Effector memory CD8-positive, alpha-beta T cell (primary cell): ENCODE results near the gene KCTD10.

Experiments
- ATAC-seq: fragments of 150-1000 bp; cut with Tn5 transposase; replicated peaks from 2 replicates; pipeline ENCODE4 v1.10.0; 2021; ENCODE audit warnings: mild to moderate bottlenecking, moderate library complexity
- DNase-seq, 3 experiments: peaks; one replicate each; pipeline ENCODE4 v3.0.0; 2021
- H3K27ac Mint-ChIP-seq, 2 donors: one replicate each; pipeline ENCODE4 v1.8.0; 2022; ENCODE audit warnings: mild to moderate bottlenecking in 2 of 2, mixed read lengths in 2 of 2, moderate library complexity in 2 of 2
- H3K27me3 Mint-ChIP-seq, 2 donors: one replicate each; pipeline ENCODE4 v1.8.0; 2022; ENCODE audit warnings: mixed read lengths in 2 of 2
- H3K36me3 Mint-ChIP-seq: one replicate; pipeline ENCODE4 v1.8.0; 2022; ENCODE audit warnings: mild to moderate bottlenecking, moderate library complexity, mixed read lengths; ENCODE audit not compliant: insufficient read depth
- H3K4me1 Mint-ChIP-seq, 2 donors: one replicate each; pipeline ENCODE4 v1.8.0; 2022; ENCODE audit warnings: low read depth in 2 of 2, mixed read lengths in 2 of 2
- H3K4me3 Mint-ChIP-seq, 2 donors: one replicate each; pipeline ENCODE4 v1.8.0; 2022; ENCODE audit warnings: mild to moderate bottlenecking in 2 of 2, mixed read lengths in 2 of 2, moderate library complexity in 2 of 2
- H3K9me3 Mint-ChIP-seq, 2 donors: one replicate each; pipeline ENCODE4 v1.8.0; 2022; ENCODE audit warnings: mixed read lengths in 2 of 2

Gene KCTD10

DNA sequence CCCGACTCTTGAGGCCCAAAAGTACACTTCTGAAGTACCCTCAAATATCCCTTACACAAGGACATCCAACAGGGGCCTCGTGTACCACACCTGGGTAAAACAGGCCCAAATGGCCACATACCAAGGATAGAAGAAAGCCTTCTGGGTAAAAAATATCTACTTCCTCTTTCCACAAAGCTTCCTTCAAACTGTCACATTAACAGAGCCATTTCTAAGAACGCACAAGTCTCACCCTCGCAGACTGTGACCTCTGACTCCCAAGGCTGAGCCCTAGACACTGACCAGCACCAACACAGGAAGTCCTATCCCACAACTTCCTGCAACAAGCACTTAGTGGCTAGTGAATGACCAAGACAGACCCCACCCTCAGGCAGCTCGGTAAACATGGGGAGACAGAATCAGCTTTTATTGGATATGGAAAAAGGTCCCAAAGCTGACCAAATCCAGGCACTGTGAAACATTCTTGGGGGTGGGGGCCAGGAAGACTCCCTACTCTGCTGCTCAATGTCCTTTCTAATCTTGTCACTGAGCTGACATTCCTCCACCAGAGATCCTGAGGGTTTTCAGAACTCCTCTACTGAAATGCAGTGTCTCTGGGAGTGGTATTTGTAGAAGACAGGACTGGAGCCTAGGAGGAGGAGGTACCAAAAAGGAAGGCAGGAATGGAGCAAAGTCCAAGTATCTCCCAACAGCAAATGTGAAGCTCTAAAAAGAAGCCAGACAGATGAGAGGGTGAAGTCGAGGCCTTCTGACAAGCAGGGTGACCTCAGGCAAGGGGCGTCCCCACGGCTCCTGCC is 15.9 kb downstream of the KCTD10 start:
- H3K27me3 Mint-ChIP-seq = no peaks in the 10 kb centered on the region
- H3K4me3 Mint-ChIP-seq = no peak overlapping the region

DNA sequence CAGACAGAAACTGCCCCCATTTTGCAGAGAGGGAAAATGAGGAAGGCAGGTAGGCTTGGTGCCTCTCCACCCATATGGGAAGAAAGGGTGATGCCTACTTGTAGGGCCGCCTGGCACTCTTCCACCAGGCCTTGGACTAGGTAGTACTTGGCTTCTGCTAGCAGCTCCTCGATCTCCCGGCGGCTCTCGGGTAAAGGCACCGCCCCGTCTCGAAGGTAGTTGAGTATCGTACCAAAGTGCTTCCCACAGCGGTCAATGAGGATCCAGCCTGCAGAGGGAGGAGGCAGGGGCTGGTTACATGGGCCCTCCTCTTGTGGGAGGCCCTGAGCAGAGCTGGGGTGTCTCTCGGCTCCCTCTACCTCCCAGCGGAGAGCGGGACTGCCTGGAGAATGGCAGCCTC is 16.6 kb downstream of the KCTD10 start:
- Mint-ChIP-seq H3K4me3 (no peak overlapping the region), H3K9me3 (no peaks in the 10 kb centered on the region), H3K27ac (no peak overlapping the region), H3K36me3 (peaks cover 35% of the 10 kb centered on the region), H3K27me3 (no peaks in the 10 kb centered on the region), H3K4me1 (peaks cover 27 to 48% of the 10 kb centered on the region in 2 donors)
- DNase-seq (no peak), ATAC-seq (no peak)

More for the DNA sequence above, 15.9 kb downstream of the KCTD10 start:
- Mint-ChIP-seq H3K4me1 (peaks cover 30 to 52% of the 10 kb centered on the region in 2 donors), H3K36me3 (peaks cover 35% of the 10 kb centered on the region), H3K27ac (peak overlapping the region; percentile 45 to 73), H3K9me3 (no peaks in the 10 kb centered on the region)
- ATAC-seq (no peak), DNase-seq (no peak)

DNA sequence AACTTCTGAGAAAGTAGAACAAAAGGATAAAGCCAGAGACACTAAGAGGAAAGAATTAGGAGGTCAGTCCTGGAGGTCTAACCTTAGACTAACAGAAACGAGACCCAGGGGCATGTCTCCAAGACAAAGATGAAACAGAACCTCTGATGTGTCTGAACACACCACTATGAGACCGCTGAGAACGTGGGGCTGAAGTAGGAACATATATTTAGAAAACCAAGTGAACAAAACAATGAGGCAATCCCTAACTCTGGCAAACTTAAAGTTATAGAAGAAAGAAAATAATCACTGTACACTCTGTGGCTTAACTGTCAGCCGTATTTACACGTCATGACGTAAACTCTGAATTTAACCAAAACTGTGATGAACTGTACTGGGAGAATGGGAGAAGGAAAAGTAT is 17.9 kb downstream of the KCTD10 start:
- Mint-ChIP-seq H3K9me3 (no peaks in the 10 kb centered on the region), H3K27me3 (no peaks in the 10 kb centered on the region), H3K27ac (no peak overlapping the region), H3K4me1 (peaks cover 21 to 36% of the 10 kb centered on the region in 2 donors), H3K4me3 (no peak overlapping the region), H3K36me3 (peaks cover 33% of the 10 kb centered on the region)
- ATAC-seq (no peak), DNase-seq (no peak)

DNA sequence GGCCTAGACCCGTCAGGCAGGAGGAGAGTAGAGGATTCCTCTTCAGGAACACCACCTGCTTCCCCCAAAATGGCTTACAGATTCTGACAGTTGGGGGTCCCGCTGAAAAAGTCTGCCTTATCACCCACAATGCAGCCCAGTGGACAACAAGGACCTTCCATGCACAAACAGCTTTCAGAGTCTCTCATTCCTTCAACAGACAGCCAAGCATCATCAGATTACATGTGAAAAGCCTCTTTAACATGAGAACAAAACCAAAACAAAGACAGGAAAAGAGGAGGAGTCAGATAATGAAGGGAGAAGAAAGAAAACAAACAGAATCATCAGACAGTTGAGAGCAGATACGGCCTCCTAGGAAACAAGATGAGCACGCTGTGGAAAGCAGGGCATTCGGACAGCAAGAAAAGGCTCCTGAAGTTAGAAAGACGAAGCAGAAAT is 18.3 kb downstream of the KCTD10 start:
- ATAC-seq (no peak), DNase-seq (no peak)
- Mint-ChIP-seq H3K9me3 (no peaks in the 10 kb centered on the region), H3K27ac (no peak overlapping the region), H3K4me1 (peaks cover 17 to 31% of the 10 kb centered on the region in 2 donors), H3K36me3 (peaks cover 35% of the 10 kb centered on the region), H3K27me3 (no peaks in the 10 kb centered on the region), H3K4me3 (no peak overlapping the region)

DNA sequence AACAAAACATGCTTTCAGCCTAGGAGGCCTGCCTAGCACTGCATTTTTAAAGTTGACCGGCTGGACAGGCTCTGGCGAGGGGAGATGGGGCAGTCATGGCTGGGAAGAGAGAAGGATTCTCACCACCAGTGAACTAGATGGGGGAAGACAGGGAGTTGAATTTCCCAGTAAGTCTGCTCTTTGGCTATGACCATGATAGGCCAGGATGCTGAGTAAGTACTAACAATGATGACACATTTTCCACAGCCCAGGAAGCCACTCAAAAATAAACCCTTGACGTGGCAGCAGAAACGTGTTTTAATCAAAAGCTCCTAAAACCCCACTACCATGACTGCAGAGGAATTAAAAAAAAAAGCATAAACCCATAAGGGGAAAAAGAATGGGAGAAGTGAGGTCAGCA is 19.0 kb downstream of the KCTD10 start:
- DNase-seq (no peak), ATAC-seq (no peak)
- H3K27me3 Mint-ChIP-seq = no peaks in the 10 kb centered on the region
- H3K36me3 Mint-ChIP-seq = peaks cover 31% of the 10 kb centered on the region
- no peaks in the 10 kb centered on the region for H3K9me3 Mint-ChIP-seq
- no peak overlapping the region for H3K4me3 Mint-ChIP-seq
- peaks cover 14 to 24% of the 10 kb centered on the region in 2 donors for H3K4me1 Mint-ChIP-seq
- H3K27ac Mint-ChIP-seq = no peak overlapping the region

DNA sequence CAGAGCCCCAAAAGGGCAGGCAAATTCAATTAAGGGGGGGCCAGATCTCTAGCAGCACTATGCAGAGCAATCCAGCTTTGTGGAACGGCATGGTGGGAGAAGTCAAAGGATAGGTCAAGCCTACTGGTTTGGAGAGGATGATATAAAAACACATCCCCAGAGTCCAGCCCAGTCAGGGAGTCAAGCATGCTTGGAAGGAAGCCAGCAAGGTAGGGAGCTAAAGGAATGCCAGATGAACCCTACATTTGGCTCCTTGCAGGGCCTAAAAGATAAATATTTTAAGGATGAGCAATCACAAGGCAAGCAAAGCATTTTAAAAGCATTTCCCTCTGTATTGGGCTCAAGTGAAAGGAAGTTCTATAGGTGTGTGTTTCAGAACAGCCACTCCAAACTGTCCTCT is 21.4 kb downstream of the KCTD10 start:
- H3K4me1 Mint-ChIP-seq = peaks cover 8 to 11% of the 10 kb centered on the region in 2 donors
- no peak overlapping the region for H3K27ac Mint-ChIP-seq
- no peak for ATAC-seq
- no peaks in the 10 kb centered on the region for H3K9me3 Mint-ChIP-seq
- H3K36me3 Mint-ChIP-seq = peaks cover 31% of the 10 kb centered on the region
- no peaks in the 10 kb centered on the region for H3K27me3 Mint-ChIP-seq
- no peak for DNase-seq
- H3K4me3 Mint-ChIP-seq = no peak overlapping the region

DNA sequence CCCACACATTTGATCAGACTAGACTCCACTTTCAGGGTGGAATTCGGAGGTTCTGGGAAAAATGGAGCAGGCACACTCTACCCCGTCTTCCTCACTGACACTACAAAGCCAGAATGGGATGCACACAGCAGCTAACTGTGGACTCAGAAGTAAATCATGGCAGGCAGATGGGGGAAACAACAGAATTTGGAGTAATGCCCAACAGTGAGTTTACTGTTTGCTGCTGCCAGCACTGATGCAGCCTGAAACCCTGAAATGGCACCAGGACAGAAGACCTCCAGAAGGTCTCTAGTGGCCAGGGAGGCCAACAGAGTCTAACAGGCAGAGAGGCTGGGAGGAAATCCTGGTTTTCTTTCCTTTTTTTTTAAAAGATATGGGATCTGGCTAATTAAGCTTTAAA is 24.6 kb downstream of the KCTD10 start:
- Mint-ChIP-seq H3K27me3 (no peaks in the 10 kb centered on the region), H3K9me3 (no peaks in the 10 kb centered on the region), H3K36me3 (peaks cover 26% of the 10 kb centered on the region), H3K27ac (no peak overlapping the region), H3K4me3 (no peak overlapping the region), H3K4me1 (peaks cover 7 to 13% of the 10 kb centered on the region in 2 donors)
- ATAC-seq (no peak), DNase-seq (no peak)

DNA sequence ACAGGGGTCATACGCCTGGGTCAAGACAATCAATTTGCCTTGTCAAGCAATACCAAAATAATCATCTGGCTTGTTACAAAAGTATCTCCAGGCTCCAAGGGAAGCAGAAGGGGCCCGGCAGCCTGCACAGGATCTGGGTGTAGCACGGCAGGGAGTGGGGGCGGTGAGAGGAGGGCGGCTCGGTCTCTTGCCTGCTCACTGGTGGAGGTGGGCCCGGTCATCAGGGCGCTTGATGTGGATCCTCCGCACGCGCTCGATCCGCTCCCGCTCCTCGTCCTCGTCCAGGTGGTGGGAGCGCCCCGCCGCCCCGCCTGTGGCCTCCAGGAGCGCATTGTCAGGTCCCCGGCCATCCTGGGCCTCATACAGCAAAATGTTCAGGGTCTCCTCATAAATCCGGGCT is 25.7 kb downstream of the KCTD10 start:
- DNase-seq (no peak), ATAC-seq (no peak)
- H3K4me3 Mint-ChIP-seq = peak overlapping the region in 1 of 2 donors; percentile 59
- peaks cover 7 to 13% of the 10 kb centered on the region in 2 donors for H3K4me1 Mint-ChIP-seq
- H3K9me3 Mint-ChIP-seq = no peaks in the 10 kb centered on the region
- H3K36me3 Mint-ChIP-seq = peaks cover 17% of the 10 kb centered on the region
- H3K27me3 Mint-ChIP-seq = no peaks in the 10 kb centered on the region
- peak overlapping the region; percentile 46 to 67 for H3K27ac Mint-ChIP-seq

DNA sequence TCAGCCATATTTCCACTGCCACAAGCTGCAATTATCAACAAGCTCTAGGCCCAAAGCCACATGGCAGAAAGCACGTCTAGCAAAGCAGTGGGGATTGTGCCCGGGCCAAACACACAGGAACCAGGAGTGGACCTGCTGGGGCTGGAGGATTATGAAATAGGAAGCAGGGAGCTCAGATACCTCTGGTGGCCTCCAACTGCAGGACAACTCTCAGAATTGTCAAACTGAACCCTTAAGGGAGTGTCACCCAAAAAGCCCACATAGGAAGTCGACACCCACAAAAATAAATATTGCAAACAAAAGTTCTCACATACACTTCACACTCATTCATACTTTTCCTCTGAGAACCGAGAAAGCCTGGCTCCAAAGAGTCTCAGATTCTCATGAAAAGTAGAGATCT is 26.1 kb downstream of the KCTD10 start:
- Mint-ChIP-seq H3K27me3 (no peaks in the 10 kb centered on the region), H3K4me1 (peaks cover 7 to 13% of the 10 kb centered on the region in 2 donors), H3K9me3 (no peaks in the 10 kb centered on the region), H3K36me3 (peaks cover 20% of the 10 kb centered on the region), H3K27ac (peak overlapping the region; percentile 46 to 67), H3K4me3 (peak overlapping the region in 1 of 2 donors; percentile 59)
- DNase-seq (no peak), ATAC-seq (peak; percentile 65)

DNA sequence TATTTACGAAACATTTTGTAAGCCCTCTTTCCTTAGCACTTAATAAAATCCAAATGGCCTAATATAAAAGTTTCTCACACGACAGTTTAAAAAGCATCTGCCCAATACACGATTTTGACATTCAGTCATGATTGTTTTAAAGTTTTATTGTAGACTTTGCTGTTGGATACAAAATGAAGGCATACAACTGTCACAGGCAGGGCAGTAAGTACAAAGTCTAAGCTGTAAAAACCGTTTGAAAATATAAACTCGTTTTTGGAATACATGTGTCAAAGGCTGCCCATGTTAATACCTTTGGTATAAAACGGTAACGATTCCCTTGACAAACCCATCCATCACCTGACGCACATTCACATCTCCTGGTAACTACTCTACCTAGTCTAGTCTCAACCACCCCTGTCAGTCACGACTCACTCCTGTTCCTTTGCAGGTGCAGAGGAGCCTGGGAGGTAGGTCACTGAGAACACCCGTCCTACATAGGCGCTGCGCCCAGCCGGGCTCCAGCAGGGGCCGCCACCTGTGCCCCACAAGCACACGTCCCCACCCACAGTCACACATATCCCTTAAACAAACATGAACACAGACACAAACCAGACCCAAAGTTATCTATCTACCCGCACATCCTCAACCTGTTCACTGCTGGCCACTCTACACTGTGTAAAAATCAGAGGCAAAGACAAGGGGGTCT is 27.1 kb downstream of the KCTD10 start:
- Mint-ChIP-seq H3K36me3 (peaks cover 22% of the 10 kb centered on the region), H3K4me1 (peaks cover 7 to 13% of the 10 kb centered on the region in 2 donors), H3K27ac (no peak overlapping the region), H3K9me3 (no peaks in the 10 kb centered on the region), H3K27me3 (no peaks in the 10 kb centered on the region), H3K4me3 (no peak overlapping the region)
- DNase-seq (no peak), ATAC-seq (no peak)

DNA sequence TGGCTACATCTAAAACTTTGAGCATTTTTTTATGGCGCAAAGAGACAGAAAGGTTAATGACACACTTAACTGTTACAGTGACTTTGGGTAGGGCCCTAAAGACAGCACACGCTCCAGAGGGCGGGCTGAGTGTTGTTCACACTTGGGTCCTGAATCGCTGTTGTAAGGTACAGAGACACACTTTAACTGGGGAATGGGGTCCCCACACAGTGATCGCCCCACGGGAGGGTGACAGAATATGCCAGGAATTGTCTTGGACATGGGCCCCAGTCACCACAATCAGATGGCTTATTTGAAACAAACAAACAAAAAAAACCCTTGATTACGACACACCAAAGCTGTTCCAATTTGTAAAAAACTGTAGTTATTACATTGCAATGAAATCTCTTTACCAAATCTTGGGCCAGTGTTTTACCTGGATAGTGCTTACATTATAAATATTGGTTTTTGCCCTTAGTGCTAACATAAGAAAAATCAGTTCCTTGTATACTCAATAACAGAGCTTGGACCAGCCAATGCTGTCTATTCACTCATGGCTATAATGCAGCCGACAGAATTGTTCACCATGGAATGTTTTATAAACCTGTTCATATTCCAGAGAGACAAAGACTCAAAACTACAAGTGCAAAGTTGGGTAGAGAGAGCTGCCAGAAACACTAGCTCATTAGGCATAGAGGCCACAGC is 28.3 kb downstream of the KCTD10 start:
- H3K9me3 Mint-ChIP-seq = no peaks in the 10 kb centered on the region
- no peaks in the 10 kb centered on the region for H3K27me3 Mint-ChIP-seq
- ATAC-seq (no peak), DNase-seq (no peak)
- H3K4me3 Mint-ChIP-seq = no peak overlapping the region
- no peak overlapping the region for H3K27ac Mint-ChIP-seq
- peaks cover 18% of the 10 kb centered on the region for H3K36me3 Mint-ChIP-seq
- peaks cover 7 to 13% of the 10 kb centered on the region in 2 donors for H3K4me1 Mint-ChIP-seq

DNA sequence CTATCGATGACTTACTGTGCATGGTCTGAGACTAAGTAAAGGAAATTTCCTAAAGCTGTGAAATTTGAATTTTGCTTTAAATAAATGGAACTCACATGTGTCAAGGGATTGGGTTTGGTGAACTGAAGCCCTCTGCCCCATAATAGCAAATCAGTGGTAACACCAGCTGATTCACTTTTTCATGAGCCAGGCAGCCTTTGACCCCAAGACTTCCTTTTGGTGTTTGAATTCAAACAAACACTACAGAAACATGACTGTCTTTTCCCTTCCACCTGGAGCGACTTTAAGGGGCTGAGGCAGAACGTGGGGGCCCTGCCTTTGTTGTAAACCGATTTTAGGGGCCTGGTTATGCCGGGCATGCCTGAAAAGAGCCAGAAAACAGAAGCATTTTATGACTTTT is 28.8 kb downstream of the KCTD10 start:
- peaks cover 18% of the 10 kb centered on the region for H3K36me3 Mint-ChIP-seq
- peaks cover 7 to 11% of the 10 kb centered on the region in 2 donors for H3K4me1 Mint-ChIP-seq
- H3K27ac Mint-ChIP-seq = no peak overlapping the region
- no peaks in the 10 kb centered on the region for H3K9me3 Mint-ChIP-seq
- no peaks in the 10 kb centered on the region for H3K27me3 Mint-ChIP-seq
- H3K4me3 Mint-ChIP-seq = no peak overlapping the region
- DNase-seq = no peak
- no peak for ATAC-seq

DNA sequence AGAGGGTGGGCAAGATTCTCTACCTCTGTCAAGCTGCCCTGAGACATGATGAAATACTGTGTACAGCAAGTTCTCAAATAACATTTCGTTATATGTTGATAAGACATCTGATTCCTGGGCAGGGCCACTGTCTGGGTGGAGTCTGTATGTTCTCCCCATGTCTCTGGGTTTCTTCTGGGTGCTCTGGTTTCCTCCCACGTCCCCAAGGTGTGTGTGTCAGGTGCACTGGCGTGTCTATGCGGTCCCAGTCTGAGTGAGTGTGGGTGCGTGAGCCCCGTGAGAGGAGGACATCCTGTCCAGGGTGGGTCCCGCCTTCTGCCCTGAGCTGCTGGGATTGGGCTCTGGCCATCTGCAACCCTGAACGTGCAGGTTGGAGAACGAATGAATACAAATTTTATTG is 29.6 kb downstream of the KCTD10 start:
- DNase-seq (no peak), ATAC-seq (no peak)
- H3K36me3 Mint-ChIP-seq = peaks cover 18% of the 10 kb centered on the region
- no peak overlapping the region for H3K4me3 Mint-ChIP-seq
- H3K27ac Mint-ChIP-seq = peak overlapping the region in 1 of 2 donors; percentile 10
- H3K9me3 Mint-ChIP-seq = no peaks in the 10 kb centered on the region
- H3K4me1 Mint-ChIP-seq = peaks cover 7 to 11% of the 10 kb centered on the region in 2 donors
- no peaks in the 10 kb centered on the region for H3K27me3 Mint-ChIP-seq
